Psoas muscle (tissue), 8 donors: ENCODE measurements around the gene CDKAL1. TPM values are rescaled to one million over a fixed set of nuclear protein-coding genes. Genes with fewer than 3 reads are reported as not detected.

Source experiments
- ATAC-seq, 4 donors: fragments of 200-7000 bp; cut with Tn5 transposase; one replicate each; pipeline ENCODE4 v1.9.1; 2020; ENCODE audit warnings: moderate library complexity in 3 of 4, mild to moderate bottlenecking in 2 of 4
- DNase-seq, 2 donors: peaks; one replicate each; pipeline ENCODE4 v3.0.0-alpha.2; 2020
- H3K27ac ChIP-seq: fragments of 200-600 bp; one replicate; pipeline ENCODE4 v1.8.0; 2022
- H3K27me3 ChIP-seq, 3 donors: fragments of 200-600 bp in 1 of 3; one replicate each; pipeline versions ENCODE4 v1.6.1 to v1.8.0; 2013 to 2022; ENCODE audit warnings: low read length in 2 of 3, mild to moderate bottlenecking in 2 of 3, moderate library complexity in 1 of 3; ENCODE audit not compliant: insufficient read depth in 3 of 3
- H3K36me3 ChIP-seq, 2 donors: fragments of 200-600 bp in 1 of 2; one replicate each; pipeline versions ENCODE4 v1.6.1 to v1.8.0; 2013 to 2022; ENCODE audit warnings: low read depth in 1 of 2, mild to moderate bottlenecking in 1 of 2, moderate library complexity in 1 of 2; ENCODE audit not compliant: insufficient read depth in 1 of 2
- H3K4me1 ChIP-seq: fragments of 200-600 bp; one replicate; pipeline ENCODE4 v1.8.0; 2022
- H3K4me3 ChIP-seq: fragments of 200-600 bp; one replicate; pipeline ENCODE4 v1.8.0; 2022; ENCODE audit warnings: mild to moderate bottlenecking
- H3K9me3 ChIP-seq: fragments of 200-600 bp; one replicate; pipeline ENCODE4 v1.8.0; 2022
- CTCF ChIP-seq: fragments of 200-600 bp; IDR thresholded peaks from one replicate; pipeline ENCODE4 v1.8.0; 2022; ENCODE audit warnings: antibody characterized with exemption
- WGBS, 3 donors: extraction: QIAGEN DNeasy Blood & Tissue Kit; methylation state at CpG; one replicate each; pipeline versions ENCODE4 v1.1.6 to v1.1.7; 2013; 5-methylcytosine and 5-hydroxymethylcytosine counted together
- intact Hi-C, 2 donors: fragments of 100-400 bp; cut with DNase I; formaldehyde crosslinking; loops; one replicate each; pipeline versions ENCODE4 v1.11.0 to v1.14.2; 2022
- polyA plus RNA-seq, 3 donors: library from polyadenylated mRNA; stranded (reverse); fragments of 200-250 nt; gene quantifications; one replicate each; pipeline ENCODE4 v1.2.3, GENCODE V29; 2013
- total RNA-seq, 4 donors: library from RNA; stranded (reverse); fragmentation: NEBNext Ultra II Directional in 2 of 4; extraction: Animal tissue kit (Norgen Biotek cat#: 25700) in 2 of 4; gene quantifications; one replicate each; pipeline versions ENCODE4 v1.2.1 to v1.2.4, GENCODE V29; 2021 to 2023
- donor health status: healthy with polysubstance abuse.
- donor health status: DM: no; HTN: no; CAD: no; lungs with moderate emphysema.
- donor health status: Bipolar disorder and iron deficiency.
- donor health status: healthy.
- donor health status: DM: yes; HTN: yes; CAD: no.
- donor health status: DM: no; HTN: no; CAD: no.
- donor health status: DM: no; HTN: no; CAD: no.
- donor health status: DM: yes; HTN: yes; CAD: no.

The CDKAL1 gene
- total and polyA plus RNA-seq, 7 donors: 4.5 to 16.1 (median 12.9) TPM

- Histone ChIP-seq H3K36me3 (no peaks in the 10 kb centered on the region), H3K9me3 (no peaks in the 10 kb centered on the region), H3K4me1 (peaks cover 21% of the 10 kb centered on the region), H3K4me3 (no peak overlapping the region), H3K27ac (no peak overlapping the region), H3K27me3 (no peaks in the 10 kb centered on the region)
- ATAC-seq: no peak
- intact Hi-C loops: loop anchor here in 1 of 2 donors (5.0 kb wide), 1 partner anchor 34 kb away; no protein-coding TSS in a partner anchor
- no peak for TF ChIP-seq CTCF
- 45 to 78% (median 66%) methylated on average over 1 of the region's 1 CpG for WGBS, 3 donors
- no peak for DNase-seq
Observed at GRCh38 chr6:20775981-20776380, 241.7 kb downstream of the CDKAL1 start.

- TF ChIP-seq CTCF: no peak
Observed at GRCh38 chr6:20777801-20778200, 243.5 kb downstream of the CDKAL1 start.

GRCh38 chr6:20778459-20778858 lies 244.2 kb downstream of the CDKAL1 start:
- peaks cover 14% of the 10 kb centered on the region for H3K4me1 ChIP-seq
- H3K36me3 ChIP-seq: peaks cover 2 to 15% of the 10 kb centered on the region in 2 donors
- no peaks in the 10 kb centered on the region for H3K27me3 ChIP-seq
- DNase-seq: no peak
- intact Hi-C loops: loop anchor here in 1 of 2 donors (5.0 kb wide), 1 partner anchor 36 kb away; no protein-coding TSS in a partner anchor
- peak overlapping the region; percentile 68 for H3K27ac ChIP-seq
- WGBS, 3 donors: 34 to 57% (median 51%) methylated on average over 5 of the region's 5 CpGs
- TF ChIP-seq CTCF: no peak
- ATAC-seq: peak in 3 of 4 donors; percentile 84 to 92 (median 89)
- H3K9me3 ChIP-seq: no peaks in the 10 kb centered on the region
- H3K4me3 ChIP-seq: peak overlapping the region; percentile 51

More at GRCh38 chr6:20777801-20778200, 243.5 kb downstream of the CDKAL1 start:
- H3K36me3 ChIP-seq: peaks cover 2 to 15% of the 10 kb centered on the region in 2 donors
- no peaks in the 10 kb centered on the region for H3K9me3 ChIP-seq
- H3K4me3 ChIP-seq: no peak overlapping the region
- no peak for DNase-seq
- H3K27me3 ChIP-seq: no peaks in the 10 kb centered on the region
- ATAC-seq: no peak
- H3K27ac ChIP-seq: peak overlapping the region; percentile 68
- H3K4me1 ChIP-seq: peaks cover 14% of the 10 kb centered on the region
- intact Hi-C loops: loop anchor here in 1 of 2 donors (5.0 kb wide), 1 partner anchor 36 kb away; no protein-coding TSS in a partner anchor

GRCh38 chr6:20778912-20779311 lies 244.7 kb downstream of the CDKAL1 start:
- Histone ChIP-seq H3K27ac (peak overlapping the region; percentile 68), H3K4me3 (peak overlapping the region; percentile 51), H3K9me3 (no peaks in the 10 kb centered on the region)

More at GRCh38 chr6:20778912-20779311, 244.7 kb downstream of the CDKAL1 start:
- WGBS, 3 donors: 50 to 88% (median 53%) methylated on average over 6 of the region's 6 CpGs
- intact Hi-C loops: loop anchor here in 1 of 2 donors (5.0 kb wide), 1 partner anchor 37 kb away; no protein-coding TSS in a partner anchor
- no peak for DNase-seq
- peak in 3 of 4 donors; percentile 32 to 72 (median 42) for ATAC-seq
- peaks cover 2 to 15% of the 10 kb centered on the region in 2 donors for H3K36me3 ChIP-seq
- peaks cover 14% of the 10 kb centered on the region for H3K4me1 ChIP-seq
- H3K27me3 ChIP-seq: no peaks in the 10 kb centered on the region
- no peak for TF ChIP-seq CTCF
